GM12878 (cell line): ENCODE data around the gene SLC43A1. TPM values are rescaled to one million over a fixed set of nuclear protein-coding genes. Genes with fewer than 3 reads are reported as not detected.

Experiments used
- ATAC-seq: fragments of 200-7000 bp; cut with Tn5 transposase; 3 replicates; pipeline ENCODE4 v1.9.1; 2020; ENCODE audit warnings: mild to moderate bottlenecking, moderate library complexity
- BruUV-seq: library from RNA; stranded (reverse); fragments of 400-500 nt; replicated peaks from 2 replicates; lab custom pipeline; 2021; lab: Mats Ljungman, UMichigan
- CTCF ChIA-PET: fragments of 300-600 bp; sonication (Branson Sonifier 250); formaldehyde crosslinking; extraction: SDS; loops from one replicate; lab custom pipeline; 2021; ENCODE audit warnings: inconsistent platforms; lab: Yijun Ruan, JAX
- POLR2A ChIA-PET: fragments of 350-600 bp; formaldehyde crosslinking; extraction: SDS; loops from one replicate; lab custom pipeline; 2021; ENCODE audit warnings: inconsistent platforms; lab: Charles Lee
- RAD21 ChIA-PET: fragments of 300-600 bp; sonication (Branson Sonifier 250); formaldehyde crosslinking; loops from one replicate; lab custom pipeline; 2023; ENCODE audit warnings: antibody characterized with exemption; ENCODE audit not compliant: unreplicated experiment; lab: Charles Lee
- SMC1A ChIA-PET: fragments of 300-600 bp; sonication (Branson Sonifier 250); formaldehyde crosslinking; loops from one replicate; lab custom pipeline; 2023; ENCODE audit not compliant: unreplicated experiment, uncharacterized antibody; lab: Charles Lee
- DNase-seq: peaks from one replicate; pipeline ENCODE4 v3.0.0-alpha.2; 2011; ENCODE audit warnings: low read depth, low spot score
- FAIRE-seq: peaks from 3 replicates; lab custom pipeline; 2011; peaks lifted over from hg19 to GRCh38; lab: Jason Lieb, UNC
- H2AFZ ChIP-seq: 2 replicates; pipeline ENCODE4 v1.6.0; 2011; ENCODE audit warnings: low read depth, low read length, control low read depth; ENCODE audit not compliant: control insufficient read depth
- H3K27ac ChIP-seq: 2 replicates; pipeline ENCODE4 v1.5.1; 2011; ENCODE audit warnings: control low read depth; ENCODE audit not compliant: control insufficient read depth, insufficient read depth
- H3K27me3 ChIP-seq, 2 experiments: replicated peaks in 1 of 2; 2 replicates each; pipeline versions ENCODE4 v1.6.0 to v1.6.1; 2011; ENCODE audit warnings: low read length in 1 of 2; ENCODE audit not compliant: control insufficient read depth in 2 of 2, insufficient read depth in 2 of 2
- H3K36me3 ChIP-seq, 2 experiments: 2 replicates each; pipeline ENCODE4 v1.5.1; 2011; ENCODE audit warnings: low read length in 1 of 2; ENCODE audit not compliant: control insufficient read depth in 2 of 2, insufficient read depth in 2 of 2
- H3K4me1 ChIP-seq: 2 replicates; pipeline ENCODE4 v1.6.1; 2011; ENCODE audit warnings: mild to moderate bottlenecking, low read length, moderate library complexity, mixed read lengths; ENCODE audit not compliant: control insufficient read depth, insufficient read depth
- H3K4me2 ChIP-seq: 2 replicates; pipeline ENCODE4 v1.6.0; 2011; ENCODE audit warnings: control low read depth; ENCODE audit not compliant: control insufficient read depth, insufficient read depth
- H3K4me3 ChIP-seq: fragments of 200-600 bp; sonication (generic); 2 replicates; pipeline ENCODE4 v1.5.1; 2016
- H3K79me2 ChIP-seq: 2 replicates; pipeline ENCODE4 v1.6.0; 2011; ENCODE audit warnings: low read length; ENCODE audit not compliant: control insufficient read depth, insufficient read depth
- H3K9ac ChIP-seq: 2 replicates; pipeline ENCODE4 v1.8.0; 2011; ENCODE audit warnings: low read length, control low read depth, mixed read lengths; ENCODE audit not compliant: control insufficient read depth, insufficient read depth
- H3K9me3 ChIP-seq: replicated peaks from 3 replicates; pipeline ENCODE4 v1.5.1; 2011; ENCODE audit warnings: mild to moderate bottlenecking, low read length; ENCODE audit not compliant: control insufficient read depth, insufficient read depth
- H4K20me1 ChIP-seq: 2 replicates; pipeline ENCODE4 v1.6.0; 2011; ENCODE audit not compliant: control insufficient read depth, insufficient read depth
- BMI1 ChIP-seq: fragments of 450-650 bp; IDR thresholded peaks from 2 replicates; pipeline ENCODE4 v1.6.1; 2016; ENCODE audit warnings: mild to moderate bottlenecking, moderate library complexity, borderline replicate concordance
- DPF2 ChIP-seq: fragments of 450-650 bp; IDR thresholded peaks from 2 replicates; pipeline ENCODE4 v1.6.1; 2017; ENCODE audit warnings: mild to moderate bottlenecking
- EED ChIP-seq: sonication (generic); IDR thresholded peaks from 2 replicates; pipeline ENCODE4 v1.6.1; 2016; ENCODE audit warnings: antibody characterized with exemption, low read depth
- ETV6 ChIP-seq, 2 experiments: fragments of 450-650 bp in 1 of 2; IDR thresholded peaks in 1 of 2; conservative IDR thresholded peaks in 1 of 2; 2 replicates each; pipeline ENCODE4 v1.6.1; 2014; ENCODE audit warnings: antibody characterized with exemption in 1 of 2, borderline replicate concordance in 1 of 2, low read depth in 1 of 2, mild to moderate bottlenecking in 1 of 2, moderate library complexity in 1 of 2
- GATAD2B ChIP-seq: fragments of 450-650 bp; conservative IDR thresholded peaks from 2 replicates; pipeline ENCODE4 v1.6.1; 2017; ENCODE audit warnings: low read depth, mild to moderate bottlenecking, moderate library complexity
- IKZF1 ChIP-seq: fragments of 450-650 bp; conservative IDR thresholded peaks from 2 replicates; pipeline ENCODE4 v1.6.1; 2017; ENCODE audit warnings: antibody characterized with exemption, mild to moderate bottlenecking
- IKZF2 ChIP-seq, 2 experiments: fragments of 450-650 bp; IDR thresholded peaks; 2 replicates each; pipeline ENCODE4 v1.6.1; 2017; ENCODE audit warnings: mild to moderate bottlenecking in 2 of 2, moderate library complexity in 2 of 2
- IRF4 ChIP-seq: IDR thresholded peaks from 2 replicates; pipeline ENCODE4 v1.6.1; 2011; ENCODE audit warnings: low read depth, low read length
- KLF5 ChIP-seq: fragments of 450-650 bp; IDR thresholded peaks from 2 replicates; pipeline ENCODE4 v1.6.1; 2014; ENCODE audit warnings: mild to moderate bottlenecking; ENCODE audit not compliant: partially characterized antibody
- LARP7 ChIP-seq: fragments of 450-650 bp; IDR thresholded peaks from 2 replicates; pipeline ENCODE4 v1.6.1; 2017; ENCODE audit warnings: mild to moderate bottlenecking
- MEF2B ChIP-seq: fragments of 450-650 bp; IDR thresholded peaks from 2 replicates; pipeline ENCODE4 v1.6.1; 2018; ENCODE audit warnings: mild to moderate bottlenecking, moderate library complexity; ENCODE audit not compliant: partially characterized antibody, poor library complexity, severe bottlenecking
- NBN ChIP-seq: fragments of 450-650 bp; IDR thresholded peaks from 2 replicates; pipeline ENCODE4 v1.6.1; 2016
- PAX5 ChIP-seq: IDR thresholded peaks from 2 replicates; pipeline ENCODE4 v1.6.1; 2011; ENCODE audit warnings: low read depth, low read length, borderline replicate concordance
- PML ChIP-seq: IDR thresholded peaks from 2 replicates; pipeline ENCODE4 v1.6.1; 2012; ENCODE audit warnings: low read length, inconsistent platforms
- RAD51 ChIP-seq: fragments of 450-650 bp; IDR thresholded peaks from 2 replicates; pipeline ENCODE4 v1.6.1; 2016; ENCODE audit warnings: moderate library complexity, mild to moderate bottlenecking, inconsistent platforms
- RBBP5 ChIP-seq: fragments of 200-600 bp; sonication (generic); conservative IDR thresholded peaks from 2 replicates; pipeline ENCODE4 v1.6.1; 2016
- RUNX3 ChIP-seq: IDR thresholded peaks from 2 replicates; pipeline ENCODE4 v1.6.1; 2012; ENCODE audit warnings: low read length, inconsistent platforms
- SMAD1 ChIP-seq: fragments of 450-650 bp; IDR thresholded peaks from 2 replicates; pipeline ENCODE4 v1.6.1; 2018; ENCODE audit warnings: mild to moderate bottlenecking, low read depth; ENCODE audit not compliant: partially characterized antibody
- SMAD5 ChIP-seq: IDR thresholded peaks from 2 replicates; pipeline ENCODE4 v1.6.1; 2016; ENCODE audit warnings: antibody characterized with exemption, low read depth
- SP1 ChIP-seq: IDR thresholded peaks from one replicate; pipeline ENCODE4 v1.6.1; 2011; ENCODE audit warnings: low read depth, low read length
- TAF1 ChIP-seq: IDR thresholded peaks from 2 replicates; pipeline ENCODE4 v1.6.1; 2011; ENCODE audit warnings: mild to moderate bottlenecking, low read depth, low read length, borderline replicate concordance
- ZBED1 ChIP-seq: IDR thresholded peaks from 2 replicates; pipeline ENCODE4 v1.6.1; 2016; ENCODE audit warnings: borderline replicate concordance
- ZNF274 ChIP-seq: IDR thresholded peaks from one replicate; pipeline ENCODE4 v1.8.0; 2011; ENCODE audit not compliant: insufficient read length, insufficient read depth
- WGBS: methylation state at CpG from one replicate; pipeline ENCODE4 v1.1.6; 2016; ENCODE audit warnings: low lambda C conversion rate; ENCODE audit not compliant: insufficient replicate concordance, insufficient coverage; ENCODE audit errors: missing lambda C conversion rate; 5-methylcytosine and 5-hydroxymethylcytosine counted together
- in situ Hi-C: fragments of 300-500 bp; cut with MboI; formaldehyde crosslinking; loops from 9 replicates; pipeline ENCODE4 v1.14.3; 2018; ENCODE audit warnings: mixed read lengths
- intact Hi-C: fragments of 100-400 bp; cut with micrococcal nuclease; formaldehyde crosslinking; loops from one replicate; pipeline ENCODE4 v1.14.2; 2022; ENCODE audit not compliant: unreplicated experiment
- polyA plus RNA-seq, 11 experiments: library from polyadenylated mRNA; depleted of rRNA in 4 of 11; unstranded in 6 of 11; stranded (reverse) in 5 of 11; fragments of >200 nt; fragmentation: Nextera tagmentation in 4 of 11; fragmentation: Illumina TruSeq in 1 of 11; extraction: Ambion mirVana in 4 of 11; extraction: Trizol in 1 of 11; gene quantifications; 1 replicate in 1 of 11; 2 replicates in 10 of 11; pipeline versions ENCODE4 v1.2.1 to v1.2.3, GENCODE V29; 2011 to 2016; ENCODE audit warnings: inconsistent platforms in 2 of 11, missing spikeins in 2 of 11, low read depth in 1 of 11
- total RNA-seq, 4 experiments: library from RNA; depleted of rRNA in 3 of 4; stranded (reverse); fragments of >200 nt in 3 of 4; fragmentation: Illumina TruSeq in 1 of 4; extraction: Trizol in 1 of 4; gene quantifications; 2 replicates each; pipeline versions ENCODE4 v1.2.1 to v1.2.3, GENCODE V29; 2013 to 2021
- TF ChIP-seq, protein P1 (sequence below): fragments of 450-650 bp; IDR thresholded peaks from 2 replicates; pipeline ENCODE4 v1.6.1; 2017; ENCODE audit warnings: borderline replicate concordance
- TF ChIP-seq, protein P2 (sequence below): fragments of 150-350 bp; IDR thresholded peaks from 2 replicates; pipeline ENCODE4 v1.6.1; 2014; ENCODE audit warnings: mild to moderate bottlenecking, low read depth, low read length

SLC43A1 gene
- total and polyA plus RNA-seq, 10 of the 15 experiments (the other 5 are each of a cell fraction or from before 2014, with no cell fraction given), result 1.0 to 17.8 (median 12.6) TPM

DNA sequence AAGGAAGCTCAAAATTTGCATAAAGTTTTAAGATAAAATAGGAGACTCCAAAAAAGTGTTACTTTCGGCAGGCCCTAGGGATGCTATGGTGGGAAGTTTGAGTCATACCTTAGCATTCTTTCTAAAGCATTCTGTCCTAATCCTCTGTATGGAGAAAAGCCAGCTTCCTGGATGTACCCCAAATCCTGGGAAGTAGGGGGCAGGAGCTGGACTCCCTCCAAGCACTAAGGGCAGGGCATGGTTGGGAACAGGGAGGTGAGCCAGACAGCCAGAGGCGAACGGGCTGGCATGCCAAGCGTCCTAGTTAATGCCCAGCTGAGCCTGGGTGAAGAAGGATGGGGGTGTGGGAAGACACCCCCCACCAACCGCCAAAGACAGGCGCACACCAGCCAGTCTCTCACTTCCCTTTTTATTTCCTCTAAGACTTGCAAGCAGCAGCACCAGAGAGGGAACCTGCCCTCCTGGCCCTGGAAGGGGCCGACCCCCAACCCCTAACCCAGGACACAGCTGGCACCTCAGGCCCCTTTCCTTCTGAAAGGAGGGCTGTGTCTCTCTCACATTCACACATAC is 31.3 kb downstream of the SLC43A1 start:
- Histone ChIP-seq H3K27ac (no peak overlapping the region), H3K27me3 (no peaks in the 10 kb centered on the region), H3K4me3 (no peak overlapping the region), H3K79me2 (no peaks in the 10 kb centered on the region), H3K9me3 (no peaks in the 10 kb centered on the region), H2AFZ (no peak overlapping the region), H4K20me1 (no peaks in the 10 kb centered on the region), H3K4me1 (peaks cover 13% of the 10 kb centered on the region), H3K9ac (no peak overlapping the region), H3K36me3 (peaks cover 2 to 4% of the 10 kb centered on the region in 2 experiments; a peak in 2 of 4 replicates), H3K4me2 (no peak overlapping the region)
- FAIRE-seq (no peak), ATAC-seq (peak; percentile 66), DNase-seq (no peak)
- in situ Hi-C loops (loop anchor here (5.0 to 25.0 kb wide), 2 partner anchors 137 to 647 kb away; no protein-coding TSS in a partner anchor), intact Hi-C loops (no loop called here)
- ChIA-PET POLR2A (interaction anchor here (0.6 to 1.2 kb wide), 2 partner anchors 26 to 42 kb away, joined by 3 to 4 read pairs; no protein-coding TSS in a partner anchor), SMC1A (interaction anchor here (0.6 to 7.9 kb wide), 15 partner anchors 9 to 157 kb away, joined by 3 to 95 read pairs (median 4); partner anchors contain the start of genes SLC43A1, SLC43A3 and UBE2L6), RAD21 (interaction anchor here (0.6 to 5.4 kb wide), 9 partner anchors 24 to 161 kb away, joined by 3 to 79 read pairs (median 4); partner anchors contain the start of gene RTN4RL2), CTCF (interaction anchor here (0.7 to 9.4 kb wide), 32 partner anchors 9 to 643 kb away, joined by 3 to 321 read pairs (median 5); partner anchors contain the start of genes RTN4RL2, SLC43A1, TIMM10 and UBE2L6)
- WGBS, result 6% methylated on average over 7 of the region's 7 CpGs
- BruUV-seq, result no TSS peak
- TF ChIP-seq EED (peak; percentile 86), RAD51 (no peak), BMI1 (no peak), RBBP5 (no peak), DPF2 (peak; percentile 78), KLF5 (no peak), PML (no peak), IKZF1 (peak; percentile 85), LARP7 (no peak), PAX5 (no peak), RUNX3 (peak; percentile 71), TAF1 (no peak), SMAD1 (no peak), IKZF2 (IDR thresholded peaks at IDR 0.05) (peak; percentile 56 to 77), SMAD5 (no peak), GATAD2B (peak; percentile 65), ETV6 (conservative IDR thresholded peaks at IDR 0.05 in 1 of 2, IDR thresholded peaks at IDR 0.05 in 1 of 2; ENCODE audit: borderline replicate concordance in 1 of 2, low read depth in 1 of 2) (peak in 1 of 2 experiments; percentile 87; a peak in 2 of 4 replicates), ZNF274 (no peak), ZBED1 (no peak), NBN (no peak), SP1 (no peak), MEF2B (no peak), IRF4 (0 out of 2 replicates have a peak, but pooled peaks have one; percentile 48)
- TF ChIP-seq, protein P1, sequence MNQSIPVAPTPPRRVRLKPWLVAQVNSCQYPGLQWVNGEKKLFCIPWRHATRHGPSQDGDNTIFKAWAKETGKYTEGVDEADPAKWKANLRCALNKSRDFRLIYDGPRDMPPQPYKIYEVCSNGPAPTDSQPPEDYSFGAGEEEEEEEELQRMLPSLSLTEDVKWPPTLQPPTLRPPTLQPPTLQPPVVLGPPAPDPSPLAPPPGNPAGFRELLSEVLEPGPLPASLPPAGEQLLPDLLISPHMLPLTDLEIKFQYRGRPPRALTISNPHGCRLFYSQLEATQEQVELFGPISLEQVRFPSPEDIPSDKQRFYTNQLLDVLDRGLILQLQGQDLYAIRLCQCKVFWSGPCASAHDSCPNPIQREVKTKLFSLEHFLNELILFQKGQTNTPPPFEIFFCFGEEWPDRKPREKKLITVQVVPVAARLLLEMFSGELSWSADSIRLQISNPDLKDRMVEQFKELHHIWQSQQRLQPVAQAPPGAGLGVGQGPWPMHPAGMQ, result no peak
- TF ChIP-seq, protein P2, sequence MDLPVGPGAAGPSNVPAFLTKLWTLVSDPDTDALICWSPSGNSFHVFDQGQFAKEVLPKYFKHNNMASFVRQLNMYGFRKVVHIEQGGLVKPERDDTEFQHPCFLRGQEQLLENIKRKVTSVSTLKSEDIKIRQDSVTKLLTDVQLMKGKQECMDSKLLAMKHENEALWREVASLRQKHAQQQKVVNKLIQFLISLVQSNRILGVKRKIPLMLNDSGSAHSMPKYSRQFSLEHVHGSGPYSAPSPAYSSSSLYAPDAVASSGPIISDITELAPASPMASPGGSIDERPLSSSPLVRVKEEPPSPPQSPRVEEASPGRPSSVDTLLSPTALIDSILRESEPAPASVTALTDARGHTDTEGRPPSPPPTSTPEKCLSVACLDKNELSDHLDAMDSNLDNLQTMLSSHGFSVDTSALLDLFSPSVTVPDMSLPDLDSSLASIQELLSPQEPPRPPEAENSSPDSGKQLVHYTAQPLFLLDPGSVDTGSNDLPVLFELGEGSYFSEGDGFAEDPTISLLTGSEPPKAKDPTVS, result no peak
